ENCODE data around the gene PLK5.

DNA sequence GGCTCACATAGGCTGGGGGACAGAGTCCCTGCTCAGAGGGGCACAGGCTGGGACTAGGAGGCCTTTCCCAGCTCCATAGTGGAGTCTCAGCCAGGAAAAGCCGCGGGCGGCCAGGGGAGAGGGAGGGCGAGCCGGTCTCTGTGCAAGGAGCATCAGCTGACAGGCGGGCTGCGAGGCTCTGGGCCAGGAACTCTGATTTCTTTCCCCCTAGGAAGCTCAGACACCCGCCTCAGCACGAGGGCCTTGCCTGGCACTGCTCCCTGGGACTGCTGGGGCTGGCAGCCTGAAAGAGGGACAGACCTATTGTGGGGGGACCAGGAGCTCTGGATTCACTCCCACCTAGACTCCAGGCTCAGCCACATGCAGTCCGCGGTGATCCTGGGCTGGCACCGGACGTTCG lies 2.2 kb upstream of the PLK5 start:
- TF ChIP-seq, protein P1, sequence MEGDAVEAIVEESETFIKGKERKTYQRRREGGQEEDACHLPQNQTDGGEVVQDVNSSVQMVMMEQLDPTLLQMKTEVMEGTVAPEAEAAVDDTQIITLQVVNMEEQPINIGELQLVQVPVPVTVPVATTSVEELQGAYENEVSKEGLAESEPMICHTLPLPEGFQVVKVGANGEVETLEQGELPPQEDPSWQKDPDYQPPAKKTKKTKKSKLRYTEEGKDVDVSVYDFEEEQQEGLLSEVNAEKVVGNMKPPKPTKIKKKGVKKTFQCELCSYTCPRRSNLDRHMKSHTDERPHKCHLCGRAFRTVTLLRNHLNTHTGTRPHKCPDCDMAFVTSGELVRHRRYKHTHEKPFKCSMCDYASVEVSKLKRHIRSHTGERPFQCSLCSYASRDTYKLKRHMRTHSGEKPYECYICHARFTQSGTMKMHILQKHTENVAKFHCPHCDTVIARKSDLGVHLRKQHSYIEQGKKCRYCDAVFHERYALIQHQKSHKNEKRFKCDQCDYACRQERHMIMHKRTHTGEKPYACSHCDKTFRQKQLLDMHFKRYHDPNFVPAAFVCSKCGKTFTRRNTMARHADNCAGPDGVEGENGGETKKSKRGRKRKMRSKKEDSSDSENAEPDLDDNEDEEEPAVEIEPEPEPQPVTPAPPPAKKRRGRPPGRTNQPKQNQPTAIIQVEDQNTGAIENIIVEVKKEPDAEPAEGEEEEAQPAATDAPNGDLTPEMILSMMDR (IDR thresholded peaks at IDR 0.05; ENCODE audit: insufficient read depth, low read length): no peak
- no peak for TF ChIP-seq POLR2AphosphoS5 (IDR thresholded peaks at IDR 0.05; ENCODE audit: low read depth)
- TF ChIP-seq, protein P2, sequence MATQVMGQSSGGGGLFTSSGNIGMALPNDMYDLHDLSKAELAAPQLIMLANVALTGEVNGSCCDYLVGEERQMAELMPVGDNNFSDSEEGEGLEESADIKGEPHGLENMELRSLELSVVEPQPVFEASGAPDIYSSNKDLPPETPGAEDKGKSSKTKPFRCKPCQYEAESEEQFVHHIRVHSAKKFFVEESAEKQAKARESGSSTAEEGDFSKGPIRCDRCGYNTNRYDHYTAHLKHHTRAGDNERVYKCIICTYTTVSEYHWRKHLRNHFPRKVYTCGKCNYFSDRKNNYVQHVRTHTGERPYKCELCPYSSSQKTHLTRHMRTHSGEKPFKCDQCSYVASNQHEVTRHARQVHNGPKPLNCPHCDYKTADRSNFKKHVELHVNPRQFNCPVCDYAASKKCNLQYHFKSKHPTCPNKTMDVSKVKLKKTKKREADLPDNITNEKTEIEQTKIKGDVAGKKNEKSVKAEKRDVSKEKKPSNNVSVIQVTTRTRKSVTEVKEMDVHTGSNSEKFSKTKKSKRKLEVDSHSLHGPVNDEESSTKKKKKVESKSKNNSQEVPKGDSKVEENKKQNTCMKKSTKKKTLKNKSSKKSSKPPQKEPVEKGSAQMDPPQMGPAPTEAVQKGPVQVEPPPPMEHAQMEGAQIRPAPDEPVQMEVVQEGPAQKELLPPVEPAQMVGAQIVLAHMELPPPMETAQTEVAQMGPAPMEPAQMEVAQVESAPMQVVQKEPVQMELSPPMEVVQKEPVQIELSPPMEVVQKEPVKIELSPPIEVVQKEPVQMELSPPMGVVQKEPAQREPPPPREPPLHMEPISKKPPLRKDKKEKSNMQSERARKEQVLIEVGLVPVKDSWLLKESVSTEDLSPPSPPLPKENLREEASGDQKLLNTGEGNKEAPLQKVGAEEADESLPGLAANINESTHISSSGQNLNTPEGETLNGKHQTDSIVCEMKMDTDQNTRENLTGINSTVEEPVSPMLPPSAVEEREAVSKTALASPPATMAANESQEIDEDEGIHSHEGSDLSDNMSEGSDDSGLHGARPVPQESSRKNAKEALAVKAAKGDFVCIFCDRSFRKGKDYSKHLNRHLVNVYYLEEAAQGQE (IDR thresholded peaks at IDR 0.05; ENCODE audit: insufficient replicate concordance, low read depth): no peak

Measured in HL-60 (cell line).